Erythroblast (primary cell): Measurements from ENCODE around the gene LSM14A.
"Not testable (repeated sequence)": the region's sequence is repeated elsewhere in the genome, so short reads cannot be mapped to it uniquely, and the experiment has no call there.

Experiments used
- GATA1 ChIP-seq: IDR thresholded peaks from 2 replicates; pipeline ENCODE4 v1.6.1; 2011; ENCODE audit warnings: low read depth, mild to moderate bottlenecking, control low read depth, low read length, moderate library complexity
- POLR2A ChIP-seq: IDR thresholded peaks from 2 replicates; pipeline ENCODE4 v1.6.1; 2011; ENCODE audit warnings: mild to moderate bottlenecking, low read length

GRCh38 chr19:34132706-34133105 lies 39.6 kb upstream of the LSM14A start:
- TF ChIP-seq POLR2A, GATA1: not testable (repeated sequence)
